HL-60 (cell line): ENCODE measurements around the gene SIVA1.

Source experiments
- DNase-seq, 2 experiments: peaks; one replicate each; pipeline ENCODE4 v3.0.0-alpha.2; 2010 to 2020; ENCODE audit warnings: low read depth in 1 of 2, low spot score in 1 of 2
- H3K27ac ChIP-seq: fragments of 250-450 bp; sonication (Bioruptor Pico); replicated peaks from 2 replicates; pipeline ENCODE4 v1.5.1; 2020; ENCODE audit warnings: mild to moderate bottlenecking, moderate library complexity
- H3K27me3 ChIP-seq: fragments of 250-450 bp; sonication (Bioruptor Pico); 2 replicates; pipeline ENCODE4 v1.5.1; 2021; ENCODE audit warnings: mild to moderate bottlenecking, moderate library complexity; ENCODE audit not compliant: insufficient read depth, poor library complexity, severe bottlenecking
- H3K4me3 ChIP-seq: replicated peaks from 2 replicates; pipeline ENCODE4 v1.5.1; 2011; ENCODE audit warnings: mild to moderate bottlenecking, control low read depth, low read length; ENCODE audit not compliant: insufficient read depth
- CTCF ChIP-seq: IDR thresholded peaks from one replicate; pipeline ENCODE4 v1.5.1; 2011; ENCODE audit warnings: low read length, control low read depth, inconsistent platforms; ENCODE audit not compliant: insufficient read depth
- GABPA ChIP-seq: IDR thresholded peaks from 2 replicates; pipeline ENCODE4 v1.6.1; 2012; ENCODE audit warnings: low read depth
- POLR2AphosphoS5 ChIP-seq: IDR thresholded peaks from 2 replicates; pipeline ENCODE4 v1.6.1; 2012; ENCODE audit warnings: low read depth
- REST ChIP-seq: IDR thresholded peaks from 2 replicates; pipeline ENCODE4 v1.6.1; 2012; ENCODE audit warnings: low read depth; ENCODE audit not compliant: insufficient replicate concordance
- SPI1 ChIP-seq: IDR thresholded peaks from 2 replicates; pipeline ENCODE4 v1.6.1; 2012; ENCODE audit warnings: low read depth, mild to moderate bottlenecking, borderline replicate concordance

SIVA1 gene

DNA sequence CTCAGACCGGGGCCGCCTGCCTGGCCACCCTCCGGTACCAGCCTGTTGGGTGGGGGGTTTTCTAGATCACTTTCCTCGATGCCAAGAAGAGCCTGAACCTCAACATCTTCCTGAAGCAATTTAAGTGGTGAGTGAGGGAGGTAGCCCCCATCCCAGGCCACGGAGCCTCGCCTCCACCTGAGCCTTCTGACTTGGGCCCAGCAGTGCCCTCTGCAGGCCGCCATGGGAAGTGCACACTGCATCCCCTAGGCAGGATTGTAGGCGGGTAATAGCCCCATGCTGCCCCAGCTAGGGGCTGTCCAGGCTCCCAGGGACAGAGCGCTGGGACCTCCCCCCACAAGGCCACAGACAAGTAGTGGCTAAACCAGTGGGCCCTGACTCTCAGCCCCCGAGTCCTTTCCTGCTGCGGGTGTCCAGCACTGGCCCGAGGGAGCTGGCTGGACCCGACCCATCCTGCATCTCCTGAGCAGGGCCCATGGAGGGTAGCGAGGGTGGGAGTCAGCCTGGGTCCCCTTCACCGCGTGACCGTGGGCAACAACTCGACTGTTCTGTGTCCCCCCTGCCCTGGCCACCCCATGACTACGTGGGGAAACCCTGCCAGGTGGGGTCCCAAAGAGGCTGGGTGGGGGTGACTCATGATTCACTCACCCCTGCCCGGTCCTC lies 44.2 kb upstream of the SIVA1 start:
- H3K27me3 ChIP-seq, result no peaks in the 10 kb centered on the region
- TF ChIP-seq CTCF (peak; percentile 97), GABPA (no peak)
- no peak overlapping the region for H3K4me3 ChIP-seq
- H3K27ac ChIP-seq, result no peak overlapping the region
- DNase-seq, result peak in 1 of 2 experiments; percentile 54

GRCh38 chr14:104709387-104710039 lies 43.4 kb upstream of the SIVA1 start:
- H3K27me3 ChIP-seq, result no peaks in the 10 kb centered on the region
- no peak overlapping the region for H3K27ac ChIP-seq
- no peak overlapping the region for H3K4me3 ChIP-seq
- no peak for TF ChIP-seq GABPA
- no peak for TF ChIP-seq REST
- no peak for TF ChIP-seq CTCF
- TF ChIP-seq SPI1, result no peak
- TF ChIP-seq POLR2AphosphoS5, result no peak
- DNase-seq, result no peak

GRCh38 chr14:104710071-104710735 lies 42.7 kb upstream of the SIVA1 start:
- DNase-seq, result no peak
- no peak overlapping the region for H3K4me3 ChIP-seq
- H3K27ac ChIP-seq, result no peak overlapping the region
- no peaks in the 10 kb centered on the region for H3K27me3 ChIP-seq
- TF ChIP-seq GABPA, result no peak
- no peak for TF ChIP-seq CTCF
- TF ChIP-seq REST, result no peak
- no peak for TF ChIP-seq POLR2AphosphoS5
- TF ChIP-seq SPI1, result no peak
